Uterus (tissue), 2 donors: ENCODE results near the gene EMC1.

Experiments
- CTCF ChIP-seq, 4 experiments: fragments of 200-600 bp in 2 of 4; fragments of 450-650 bp in 2 of 4; sonication (generic) in 2 of 4; IDR thresholded peaks; one replicate each; pipeline ENCODE4 v1.5.1; 2016 to 2019; ENCODE audit warnings: antibody characterized with exemption in 4 of 4, mild to moderate bottlenecking in 2 of 4, moderate library complexity in 1 of 4
- POLR2A ChIP-seq, 2 donors: fragments of 450-650 bp; IDR thresholded peaks; one replicate each; pipeline ENCODE4 v1.6.1; 2016; ENCODE audit warnings: antibody characterized with exemption in 2 of 2, mild to moderate bottlenecking in 1 of 2, moderate library complexity in 1 of 2

GRCh38 chr1:19191811-19192210, 59.5 kb downstream of the EMC1 start:
- TF ChIP-seq CTCF (IDR thresholded peaks at IDR 0.05) (no peak), POLR2A (IDR thresholded peaks at IDR 0.05) (no peak)
